ENCODE data around the gene WDR11. TPM values are rescaled to one million over a fixed set of nuclear protein-coding genes. Genes with fewer than 3 reads are reported as not detected.

WDR11 gene
- total RNA-seq, 1 experiment from 2014 or later = 49.2 TPM

DNA sequence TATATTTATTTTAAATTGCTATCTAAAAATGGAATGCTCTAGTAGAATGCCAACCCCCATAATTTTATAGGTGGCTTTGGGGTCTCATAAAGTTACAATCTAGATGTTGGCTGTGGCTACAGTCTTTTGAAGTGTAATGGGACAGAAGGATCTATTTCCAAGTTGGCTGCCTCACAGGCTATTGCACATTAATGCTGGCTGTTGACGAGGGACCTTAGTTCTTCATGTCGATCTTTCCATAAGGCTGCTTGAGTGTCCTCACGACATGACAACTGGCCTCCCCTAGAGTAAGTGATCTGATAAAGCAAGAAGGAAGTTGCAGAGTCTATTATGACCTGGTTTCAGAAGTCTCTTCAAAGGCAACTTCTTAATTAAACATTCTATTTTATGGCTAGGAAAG, 36.3 kb downstream of the WDR11 start:
- DNase-seq (ENCODE audit: unreplicated experiment) = no peak
- H3K27me3 Mint-ChIP-seq (ENCODE audit: insufficient read depth, unreplicated experiment) = no peaks in the 10 kb centered on the region
- ChIA-PET CTCF (interaction anchor here (0.7 kb wide), 1 partner anchor 591 kb away, joined by 3 read pairs; no protein-coding TSS in a partner anchor), POLR2A (interaction anchor here (1.3 kb wide), 1 partner anchor 18 kb away, joined by 3 read pairs; no protein-coding TSS in a partner anchor)
- H3K36me3 Mint-ChIP-seq (ENCODE audit: insufficient read depth, unreplicated experiment) = peaks cover 50% of the 10 kb centered on the region
- no peak overlapping the region for H3K27ac Mint-ChIP-seq (ENCODE audit: low read depth, unreplicated experiment)
- no peaks in the 10 kb centered on the region for H3K4me1 Mint-ChIP-seq (ENCODE audit: insufficient read depth, unreplicated experiment)
- BruUV-seq (replicated peaks) = no TSS peak
- no peaks in the 10 kb centered on the region for H3K9me3 Mint-ChIP-seq (ENCODE audit: unreplicated experiment)
- TF ChIP-seq, protein P1, sequence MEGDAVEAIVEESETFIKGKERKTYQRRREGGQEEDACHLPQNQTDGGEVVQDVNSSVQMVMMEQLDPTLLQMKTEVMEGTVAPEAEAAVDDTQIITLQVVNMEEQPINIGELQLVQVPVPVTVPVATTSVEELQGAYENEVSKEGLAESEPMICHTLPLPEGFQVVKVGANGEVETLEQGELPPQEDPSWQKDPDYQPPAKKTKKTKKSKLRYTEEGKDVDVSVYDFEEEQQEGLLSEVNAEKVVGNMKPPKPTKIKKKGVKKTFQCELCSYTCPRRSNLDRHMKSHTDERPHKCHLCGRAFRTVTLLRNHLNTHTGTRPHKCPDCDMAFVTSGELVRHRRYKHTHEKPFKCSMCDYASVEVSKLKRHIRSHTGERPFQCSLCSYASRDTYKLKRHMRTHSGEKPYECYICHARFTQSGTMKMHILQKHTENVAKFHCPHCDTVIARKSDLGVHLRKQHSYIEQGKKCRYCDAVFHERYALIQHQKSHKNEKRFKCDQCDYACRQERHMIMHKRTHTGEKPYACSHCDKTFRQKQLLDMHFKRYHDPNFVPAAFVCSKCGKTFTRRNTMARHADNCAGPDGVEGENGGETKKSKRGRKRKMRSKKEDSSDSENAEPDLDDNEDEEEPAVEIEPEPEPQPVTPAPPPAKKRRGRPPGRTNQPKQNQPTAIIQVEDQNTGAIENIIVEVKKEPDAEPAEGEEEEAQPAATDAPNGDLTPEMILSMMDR (IDR thresholded peaks at IDR 0.05; ENCODE audit: unreplicated experiment) = no peak
- intact Hi-C loops (cut with micrococcal nuclease) = no loop called here
- no peak overlapping the region for H3K4me3 Mint-ChIP-seq (ENCODE audit: unreplicated experiment)

- DNase-seq (ENCODE audit: unreplicated experiment) = no peak
- BruUV-seq (replicated peaks) = no TSS peak
- Mint-ChIP-seq H3K27me3 (ENCODE audit: insufficient read depth, unreplicated experiment) (no peaks in the 10 kb centered on the region), H3K4me1 (ENCODE audit: insufficient read depth, unreplicated experiment) (no peaks in the 10 kb centered on the region), H3K9me3 (ENCODE audit: unreplicated experiment) (no peaks in the 10 kb centered on the region), H3K27ac (ENCODE audit: low read depth, unreplicated experiment) (peak overlapping the region; percentile 64), H3K4me3 (ENCODE audit: unreplicated experiment) (no peak overlapping the region), H3K36me3 (ENCODE audit: insufficient read depth, unreplicated experiment) (peaks cover 39% of the 10 kb centered on the region)
- intact Hi-C loops (cut with micrococcal nuclease) = no loop called here
- ChIA-PET CTCF (interaction anchor here (0.6 kb wide), 1 partner anchor 242 kb away, joined by 3 read pairs; no protein-coding TSS in a partner anchor), POLR2A (no interaction called here)
- TF ChIP-seq, protein P1 (IDR thresholded peaks at IDR 0.05; ENCODE audit: unreplicated experiment) = no peak
Observed at GRCh38 chr10:120891365-120891764, 40.2 kb downstream of the WDR11 start.

DNA sequence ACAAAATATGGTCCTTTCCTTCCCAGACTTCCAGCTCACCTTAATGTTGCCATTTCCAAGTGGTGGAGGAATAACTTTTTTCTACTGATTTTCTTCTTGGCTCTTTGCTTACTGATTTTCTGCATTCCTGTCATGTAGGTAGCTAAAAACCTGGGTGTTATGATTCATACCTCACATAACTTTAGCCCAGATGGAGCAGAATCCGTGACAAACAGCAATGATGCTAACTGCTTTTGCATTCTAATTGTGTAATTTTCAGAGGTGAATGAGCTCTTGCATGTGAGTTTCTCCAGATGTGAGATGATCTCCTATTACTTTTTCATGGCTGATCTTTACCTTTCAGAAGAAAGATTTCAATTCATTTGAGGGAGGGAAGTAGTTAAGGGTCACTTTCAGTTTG, 43.4 kb downstream of the WDR11 start:
- DNase-seq (ENCODE audit: unreplicated experiment) = no peak
- Mint-ChIP-seq H3K4me3 (ENCODE audit: unreplicated experiment) (no peak overlapping the region), H3K4me1 (ENCODE audit: insufficient read depth, unreplicated experiment) (no peaks in the 10 kb centered on the region), H3K27me3 (ENCODE audit: insufficient read depth, unreplicated experiment) (no peaks in the 10 kb centered on the region), H3K36me3 (ENCODE audit: insufficient read depth, unreplicated experiment) (peaks cover 34% of the 10 kb centered on the region), H3K9me3 (ENCODE audit: unreplicated experiment) (no peaks in the 10 kb centered on the region), H3K27ac (ENCODE audit: low read depth, unreplicated experiment) (no peak overlapping the region)
- no TSS peak for BruUV-seq (replicated peaks)
- intact Hi-C loops (cut with micrococcal nuclease) = no loop called here
- POLR2A ChIA-PET = no interaction called here
- TF ChIP-seq, protein P1 (IDR thresholded peaks at IDR 0.05; ENCODE audit: unreplicated experiment) = no peak
- CTCF ChIA-PET = no interaction called here

DNA sequence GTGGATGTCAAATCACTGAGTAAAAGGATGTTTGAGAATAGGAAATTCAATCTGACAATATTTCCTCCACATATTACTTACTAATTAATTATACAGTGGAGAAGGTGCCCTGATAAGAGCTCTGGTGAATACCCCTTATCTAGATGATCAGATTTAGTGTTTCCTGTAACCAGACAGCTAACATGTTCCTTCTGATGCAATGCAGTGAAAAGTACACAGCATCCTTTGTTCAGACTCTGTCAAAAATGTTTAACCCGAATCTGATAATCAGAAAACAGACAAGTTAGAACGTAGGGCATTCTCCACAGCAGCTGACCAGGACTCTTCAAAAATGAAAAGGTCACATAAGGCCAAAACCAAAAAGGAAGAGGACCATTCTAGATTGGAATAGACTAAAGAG, 46.2 kb downstream of the WDR11 start:
- POLR2A ChIA-PET = interaction anchor here (2.1 kb wide), 1 partner anchor 13 kb away, joined by 5 read pairs; no protein-coding TSS in a partner anchor
- intact Hi-C loops (cut with micrococcal nuclease) = no loop called here
- CTCF ChIA-PET = interaction anchor here (0.8 to 0.9 kb wide), 2 partner anchors 479 to 952 kb away, joined by 3 to 4 read pairs; no protein-coding TSS in a partner anchor
- TF ChIP-seq, protein P1 (IDR thresholded peaks at IDR 0.05; ENCODE audit: unreplicated experiment) = no peak
- Mint-ChIP-seq H3K9me3 (ENCODE audit: unreplicated experiment) (no peaks in the 10 kb centered on the region), H3K4me1 (ENCODE audit: insufficient read depth, unreplicated experiment) (no peaks in the 10 kb centered on the region), H3K27me3 (ENCODE audit: insufficient read depth, unreplicated experiment) (no peaks in the 10 kb centered on the region), H3K27ac (ENCODE audit: low read depth, unreplicated experiment) (no peak overlapping the region), H3K36me3 (ENCODE audit: insufficient read depth, unreplicated experiment) (peaks cover 49% of the 10 kb centered on the region), H3K4me3 (ENCODE audit: unreplicated experiment) (no peak overlapping the region)
- DNase-seq (ENCODE audit: unreplicated experiment) = no peak
- BruUV-seq (replicated peaks) = no TSS peak
